Keratinocyte (primary cell): ENCODE data around the gene EFHD1. TPM values are rescaled to one million over a fixed set of nuclear protein-coding genes. Genes with fewer than 3 reads are reported as not detected.

Source experiments
- DNase-seq: peaks from one replicate; pipeline ENCODE4 v3.0.0-alpha.2; 2011; ENCODE audit warnings: low read depth, missing footprints, low spot score
- FAIRE-seq: peaks from 2 replicates; lab custom pipeline; 2011; peaks lifted over from hg19 to GRCh38; lab: Jason Lieb, UNC
- H2AFZ ChIP-seq: 2 replicates; pipeline ENCODE4 v1.6.0; 2012; ENCODE audit warnings: low read length, control low read depth, inconsistent platforms; ENCODE audit not compliant: control insufficient read depth
- H3K27ac ChIP-seq: 2 replicates; pipeline ENCODE4 v1.5.1; 2011; ENCODE audit warnings: low read length; ENCODE audit not compliant: control insufficient read depth, insufficient read depth
- H3K27me3 ChIP-seq: 3 replicates; pipeline ENCODE4 v1.6.0; 2011; ENCODE audit warnings: low read length; ENCODE audit not compliant: control insufficient read depth, insufficient read depth; ENCODE audit errors: extremely low read depth
- H3K36me3 ChIP-seq, 2 experiments: 2 replicates in 1 of 2; 3 replicates in 1 of 2; pipeline ENCODE4 v1.5.1; 2011; ENCODE audit warnings: low read length in 2 of 2, mild to moderate bottlenecking in 1 of 2; ENCODE audit not compliant: control insufficient read depth in 2 of 2, insufficient read depth in 2 of 2; ENCODE audit errors: extremely low read depth in 1 of 2
- H3K4me1 ChIP-seq: 3 replicates; pipeline ENCODE4 v1.5.1; 2011; ENCODE audit warnings: low read length; ENCODE audit not compliant: control insufficient read depth, insufficient read depth; ENCODE audit errors: extremely low read depth
- H3K4me2 ChIP-seq: 3 replicates; pipeline ENCODE4 v1.6.0; 2011; ENCODE audit warnings: low read depth, low read length; ENCODE audit not compliant: control insufficient read depth, insufficient read depth; ENCODE audit errors: extremely low read depth
- H3K4me3 ChIP-seq, 3 experiments: fragments of 200-600 bp in 1 of 3; sonication (generic) in 1 of 3; 2 replicates in 2 of 3; 3 replicates in 1 of 3; pipeline ENCODE4 v1.5.1; 2011 to 2016; ENCODE audit warnings: low read length in 3 of 3, mild to moderate bottlenecking in 3 of 3, control low read depth in 2 of 3, inconsistent platforms in 1 of 3, low read depth in 1 of 3, mixed read lengths in 1 of 3, mixed run types in 1 of 3, moderate library complexity in 1 of 3; ENCODE audit not compliant: control insufficient read depth in 2 of 3, insufficient read depth in 2 of 3; ENCODE audit errors: extremely low read depth in 1 of 3
- H3K79me2 ChIP-seq: 2 replicates; pipeline ENCODE4 v1.6.0; 2012; ENCODE audit warnings: low read length; ENCODE audit not compliant: control insufficient read depth, insufficient read depth
- H3K9ac ChIP-seq: 3 replicates; pipeline ENCODE4 v1.6.0; 2011; ENCODE audit warnings: low read length; ENCODE audit not compliant: control insufficient read depth, insufficient read depth; ENCODE audit errors: extremely low read depth
- H3K9me1 ChIP-seq: 3 replicates; pipeline ENCODE4 v1.6.0; 2011; ENCODE audit warnings: low read length; ENCODE audit not compliant: control insufficient read depth, insufficient read depth; ENCODE audit errors: extremely low read depth
- H3K9me3 ChIP-seq: 2 replicates; pipeline ENCODE4 v1.5.1; 2012; ENCODE audit warnings: low read depth, low read length; ENCODE audit not compliant: control insufficient read depth
- H4K20me1 ChIP-seq: 3 replicates; pipeline ENCODE4 v1.6.0; 2011; ENCODE audit warnings: low read length; ENCODE audit not compliant: control insufficient read depth, insufficient read depth; ENCODE audit errors: extremely low read depth
- CTCF ChIP-seq, 3 experiments: IDR thresholded peaks in 1 of 3; conservative IDR thresholded peaks in 1 of 3; optimal IDR thresholded peaks in 1 of 3; 2 replicates in 2 of 3; 3 replicates in 1 of 3; pipeline versions ENCODE3 to v1.5.1; 2011; ENCODE audit warnings: low read length in 3 of 3, mild to moderate bottlenecking in 3 of 3, moderate library complexity in 2 of 3, control low read depth in 1 of 3, inconsistent platforms in 1 of 3; ENCODE audit not compliant: insufficient read depth in 2 of 3; ENCODE audit errors: extremely low read depth in 1 of 3
- EZH2 ChIP-seq: IDR thresholded peaks from one replicate; pipeline ENCODE4 v1.6.1; 2012; ENCODE audit warnings: inconsistent platforms, mild to moderate bottlenecking, low read length, moderate library complexity
- dilution Hi-C: fragments of 300-500 bp; cut with MboI; formaldehyde crosslinking; loops from one replicate; pipeline ENCODE4 v1.7.0; 2020; ENCODE audit warnings: low sequenced_read_pairs; ENCODE audit not compliant: extremely low pct_ligation_motif_present
- polyA plus RNA-seq, 5 experiments: library from polyadenylated mRNA; depleted of rRNA in 3 of 5; stranded (reverse) in 3 of 5; stranded (forward) in 1 of 5; unstranded in 1 of 5; fragments of >200 nt; gene quantifications; 1 replicate in 1 of 5; 2 replicates in 3 of 5; 3 replicates in 1 of 5; pipeline versions ENCODE4 v1.2.1 to v1.2.3, GENCODE V29; 2011 to 2012; ENCODE audit warnings: missing spikeins in 2 of 5, low read depth in 1 of 5, low replicate concordance in 1 of 5

The EFHD1 gene
- polyA plus RNA-seq, 1 donor (not counting 4 experiments of a cell fraction or from before 2014, with no cell fraction given) = not detected

GRCh38 chr2:232653441-232653840 lies 20.0 kb downstream of the EFHD1 start:
- Histone ChIP-seq H2AFZ (no peak overlapping the region), H3K9ac (no peak overlapping the region), H3K4me2 (no peak overlapping the region), H4K20me1 (no peaks in the 10 kb centered on the region), H3K9me1 (no peaks in the 10 kb centered on the region), H3K27me3 (no peaks in the 10 kb centered on the region), H3K36me3 (no peaks in the 10 kb centered on the region), H3K79me2 (no peaks in the 10 kb centered on the region), H3K4me3 (no peak overlapping the region), H3K4me1 (no peaks in the 10 kb centered on the region), H3K9me3 (no peaks in the 10 kb centered on the region), H3K27ac (no peak overlapping the region)
- DNase-seq = no peak
- no peak for FAIRE-seq
- dilution Hi-C loops = no loop called here
- TF ChIP-seq EZH2 (no peak), CTCF (optimal IDR thresholded peaks at IDR 0.05 in 1 of 3, IDR thresholded peaks at IDR 0.05 in 1 of 3, conservative IDR thresholded peaks at IDR 0.05 in 1 of 3; ENCODE audit: extremely low read depth in 1 of 3, insufficient read depth in 2 of 3, low read length in 3 of 3) (no peak)

GRCh38 chr2:232655392-232655791 lies 22.0 kb downstream of the EFHD1 start:
- no peak overlapping the region for H2AFZ ChIP-seq
- H3K36me3 ChIP-seq = no peaks in the 10 kb centered on the region
- no peaks in the 10 kb centered on the region for H3K9me1 ChIP-seq
- H3K9me3 ChIP-seq = no peaks in the 10 kb centered on the region
- no peak overlapping the region for H3K4me3 ChIP-seq
- dilution Hi-C loops = no loop called here
- H3K79me2 ChIP-seq = no peaks in the 10 kb centered on the region
- H3K4me2 ChIP-seq = no peak overlapping the region
- TF ChIP-seq EZH2 (no peak), CTCF (optimal IDR thresholded peaks at IDR 0.05 in 1 of 3, IDR thresholded peaks at IDR 0.05 in 1 of 3, conservative IDR thresholded peaks at IDR 0.05 in 1 of 3; ENCODE audit: extremely low read depth in 1 of 3, insufficient read depth in 2 of 3, low read length in 3 of 3) (no peak)
- FAIRE-seq (no peak), DNase-seq (no peak)
- H3K27ac ChIP-seq = no peak overlapping the region
- H3K9ac ChIP-seq = no peak overlapping the region
- H3K4me1 ChIP-seq = no peaks in the 10 kb centered on the region
- no peaks in the 10 kb centered on the region for H3K27me3 ChIP-seq
- no peaks in the 10 kb centered on the region for H4K20me1 ChIP-seq
